DOHH2 (cell line): ENCODE data around the gene ALOX12.

ENCODE experiments used
- H3F3A ChIP-seq: fragments of 200-600 bp; sonication (generic), shearing (Covaris generic); 2 replicates; pipeline ENCODE4 v1.6.0; 2016; ENCODE audit warnings: antibody characterized with exemption, mild to moderate bottlenecking; ENCODE audit not compliant: control insufficient read depth, insufficient read depth
- H3K27ac ChIP-seq: fragments of 200-600 bp; sonication (generic); 2 replicates; pipeline ENCODE4 v1.5.1; 2014; ENCODE audit warnings: low read depth, mild to moderate bottlenecking, low read length, moderate library complexity
- H3K27me3 ChIP-seq: fragments of 200-600 bp; sonication (generic); 2 replicates; pipeline ENCODE4 v1.6.1; 2014; ENCODE audit warnings: mild to moderate bottlenecking, low read length, mixed read lengths; ENCODE audit not compliant: control insufficient read depth
- H3K36me3 ChIP-seq: fragments of 200-600 bp; sonication (generic); 2 replicates; pipeline ENCODE4 v1.6.1; 2014; ENCODE audit warnings: mild to moderate bottlenecking, low read length, moderate library complexity, mixed read lengths; ENCODE audit not compliant: control insufficient read depth
- H3K4me1 ChIP-seq: fragments of 200-600 bp; sonication (generic); 2 replicates; pipeline ENCODE4 v1.6.1; 2014; ENCODE audit warnings: mild to moderate bottlenecking, low read length, mixed read lengths; ENCODE audit not compliant: control insufficient read depth
- H3K4me2 ChIP-seq: fragments of 200-600 bp; sonication (generic); 2 replicates; pipeline ENCODE4 v1.6.0; 2014; ENCODE audit warnings: mild to moderate bottlenecking, low read length, moderate library complexity
- H3K4me3 ChIP-seq: fragments of 200-600 bp; sonication (generic); 2 replicates; pipeline ENCODE4 v1.5.1; 2014; ENCODE audit warnings: mild to moderate bottlenecking, low read length, mixed read lengths
- H3K79me2 ChIP-seq: fragments of 200-600 bp; sonication (generic); 2 replicates; pipeline ENCODE4 v1.6.1; 2014; ENCODE audit warnings: mild to moderate bottlenecking, low read length, mixed read lengths; ENCODE audit not compliant: control insufficient read depth
- H3K9me2 ChIP-seq: fragments of 200-600 bp; sonication (generic); replicated peaks from 2 replicates; pipeline ENCODE4 v1.6.1; 2014; ENCODE audit warnings: mild to moderate bottlenecking, low read length, mixed read lengths; ENCODE audit not compliant: control insufficient read depth
- H3K9me3 ChIP-seq: fragments of 200-600 bp; sonication (generic); 2 replicates; pipeline ENCODE4 v1.6.1; 2014; ENCODE audit warnings: antibody characterized with exemption, low read length, mixed read lengths; ENCODE audit not compliant: control insufficient read depth, insufficient read depth
- H4K20me1 ChIP-seq: fragments of 200-600 bp; sonication (generic); 2 replicates; pipeline ENCODE4 v1.6.0; 2014; ENCODE audit warnings: low read depth, mild to moderate bottlenecking, antibody characterized with exemption, low read length, moderate library complexity; ENCODE audit not compliant: control insufficient read depth, insufficient read depth
- CTCF ChIP-seq: fragments of 200-600 bp; sonication (generic); IDR thresholded peaks from one replicate; pipeline ENCODE4 v1.5.1; 2014; ENCODE audit warnings: antibody characterized with exemption, mild to moderate bottlenecking, low read depth, low read length; ENCODE audit not compliant: poor library complexity, severe bottlenecking
- EZH2phosphoT487 ChIP-seq: fragments of 200-600 bp; sonication (generic); IDR thresholded peaks from 2 replicates; pipeline ENCODE4 v1.6.1; 2017; ENCODE audit warnings: borderline replicate concordance, mild to moderate bottlenecking, antibody characterized with exemption, low read length, moderate library complexity, mixed read lengths

Gene ALOX12

GRCh38 chr17:7041607-7042500 lies 46.0 kb downstream of the ALOX12 start:
- peaks cover 57% of the 10 kb centered on the region for H3K4me1 ChIP-seq

GRCh38 chr17:7042501-7043181 lies 46.8 kb downstream of the ALOX12 start:
- Histone ChIP-seq H3K4me3 (peak overlapping the region; percentile 57), H3F3A (peaks cover 8% of the 10 kb centered on the region)

More at GRCh38 chr17:7041607-7042500, 46.0 kb downstream of the ALOX12 start:
- peaks cover 25% of the 10 kb centered on the region for H3K27me3 ChIP-seq
- H3K4me3 ChIP-seq, result no peak overlapping the region
- no peaks in the 10 kb centered on the region for H3K9me3 ChIP-seq
- H3K79me2 ChIP-seq, result peaks cover 4% of the 10 kb centered on the region
- TF ChIP-seq EZH2phosphoT487 (no peak), CTCF (no peak)
- peaks cover 8% of the 10 kb centered on the region for H3K36me3 ChIP-seq
- no peaks in the 10 kb centered on the region for H4K20me1 ChIP-seq
- H3K27ac ChIP-seq, result no peak overlapping the region
- no peaks in the 10 kb centered on the region for H3K9me2 ChIP-seq
- peaks cover 9% of the 10 kb centered on the region for H3F3A ChIP-seq
- no peak overlapping the region for H3K4me2 ChIP-seq

GRCh38 chr17:7043182-7043496 lies 47.3 kb downstream of the ALOX12 start:
- Histone ChIP-seq H3K4me1 (peaks cover 52% of the 10 kb centered on the region), H3K9me3 (no peaks in the 10 kb centered on the region), H4K20me1 (no peaks in the 10 kb centered on the region), H3K4me3 (peak overlapping the region; percentile 57), H3K27ac (no peak overlapping the region), H3K27me3 (peaks cover 25% of the 10 kb centered on the region), H3K36me3 (peaks cover 8% of the 10 kb centered on the region), H3K9me2 (no peaks in the 10 kb centered on the region), H3K79me2 (no peaks in the 10 kb centered on the region; the same call in none of the 2 replicates), H3K4me2 (peak overlapping the region; percentile 65), H3F3A (peaks cover 7% of the 10 kb centered on the region; the same call in 1 of the 2 replicates)
- TF ChIP-seq CTCF (no peak), EZH2phosphoT487 (no peak)

More at GRCh38 chr17:7042501-7043181, 46.8 kb downstream of the ALOX12 start:
- no peak for TF ChIP-seq CTCF
- TF ChIP-seq EZH2phosphoT487, result no peak
- H3K79me2 ChIP-seq, result peaks cover 2% of the 10 kb centered on the region
- H3K27me3 ChIP-seq, result peaks cover 25% of the 10 kb centered on the region
- H4K20me1 ChIP-seq, result no peaks in the 10 kb centered on the region
- no peaks in the 10 kb centered on the region for H3K9me2 ChIP-seq
- no peak overlapping the region for H3K27ac ChIP-seq
- no peaks in the 10 kb centered on the region for H3K9me3 ChIP-seq
- peaks cover 8% of the 10 kb centered on the region for H3K36me3 ChIP-seq
- peaks cover 57% of the 10 kb centered on the region for H3K4me1 ChIP-seq
- H3K4me2 ChIP-seq, result peak overlapping the region; percentile 65
